ENCODE data around the gene SNX14.

- TF ChIP-seq NFYB (CRISPR knock-in tag; IDR thresholded peaks at IDR 0.05) (no peak), PATZ1 (CRISPR knock-in tag; IDR thresholded peaks at IDR 0.05) (no peak), MBNL3 (CRISPR knock-in tag; conservative IDR thresholded peaks at IDR 0.05) (no peak), TBL1XR1 (IDR thresholded peaks at IDR 0.05; ENCODE audit: borderline replicate concordance, low read length, partially characterized antibody) (no peak), CTCF (CRISPR knock-in tag; IDR thresholded peaks at IDR 0.05) (no peak), RNF2 (conservative IDR thresholded peaks at IDR 0.05; ENCODE audit: low read depth) (no peak), TAF1 (CRISPR knock-in tag; IDR thresholded peaks at IDR 0.05) (no peak), SKI (IDR thresholded peaks at IDR 0.05; ENCODE audit: partially characterized antibody) (no peak)
Measured at GRCh38 chr6:85464260-85464644, 129.4 kb downstream of the SNX14 start.

Data from HepG2 (cell line).